ENCODE measurements around the gene C1QTNF4.
"Not testable (repeated sequence)": the region's sequence is repeated elsewhere in the genome, so short reads cannot be mapped to it uniquely, and the experiment has no call there.

C1QTNF4 gene

DNA sequence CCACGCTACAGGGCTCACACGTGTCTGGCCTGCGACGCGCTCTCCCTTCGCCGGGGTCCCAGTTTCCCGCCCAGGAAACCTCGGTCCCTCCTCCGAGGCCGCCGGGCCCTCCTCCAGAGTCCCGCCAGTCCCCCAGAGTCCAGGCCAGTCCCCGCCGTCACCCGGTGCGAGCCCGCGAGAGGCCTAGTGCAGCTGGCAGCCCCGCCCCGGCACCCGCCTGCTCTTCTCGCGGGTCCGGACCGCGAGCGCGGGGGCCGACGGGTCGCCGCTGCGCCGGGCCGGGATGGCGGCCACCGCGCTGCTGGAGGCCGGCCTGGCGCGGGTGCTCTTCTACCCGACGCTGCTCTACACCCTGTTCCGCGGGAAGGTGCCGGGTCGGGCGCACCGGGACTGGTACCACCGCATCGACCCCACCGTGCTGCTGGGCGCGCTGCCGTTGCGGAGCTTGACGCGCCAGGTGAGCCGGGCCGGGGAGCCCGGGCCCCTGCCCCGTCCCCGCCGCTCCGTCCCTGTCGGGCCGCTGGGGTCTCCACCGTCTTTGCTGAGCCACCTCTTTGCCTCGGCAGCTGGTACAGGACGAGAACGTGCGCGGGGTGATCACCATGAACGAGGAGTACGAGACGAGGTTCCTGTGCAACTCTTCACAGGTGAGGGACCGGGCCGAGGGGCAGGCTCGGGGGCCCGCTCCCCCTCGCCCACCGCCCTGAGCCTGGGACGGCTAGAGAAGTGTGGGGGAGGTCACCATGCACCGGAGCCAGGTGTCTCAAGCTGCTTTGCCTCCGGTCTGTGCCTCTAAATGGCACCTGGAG lies 28.7 kb downstream of the C1QTNF4 start, which contains the start of gene PTPMT1:
Gene PTPMT1 (plus strand): TSS at position 260 of the 809 bp plus-strand sequence. CDS start 24 bp downstream, at position 284.
- DNase-seq, result peak; percentile 85

DNA sequence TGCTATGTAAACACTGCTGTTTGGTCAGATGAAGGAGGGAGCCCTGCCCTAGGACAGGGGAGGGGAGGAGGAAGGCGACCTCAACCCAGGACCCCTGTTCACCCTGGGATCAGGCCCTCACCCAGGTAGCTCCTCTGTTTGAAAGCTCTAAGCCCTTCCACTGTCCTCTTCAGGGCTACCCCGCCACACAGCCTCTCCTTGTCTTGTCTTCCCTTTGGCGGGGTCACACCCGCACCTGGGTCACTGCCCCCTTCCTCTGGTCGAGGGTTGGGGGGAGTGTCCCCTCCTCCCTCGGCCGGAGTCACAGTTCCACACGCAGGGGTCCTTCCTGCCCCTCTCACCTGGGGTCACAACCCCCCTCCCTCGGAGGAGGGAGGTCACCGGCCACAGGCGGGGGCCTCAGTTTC lies 29.3 kb downstream of the C1QTNF4 start:
- no peak for DNase-seq

DNA sequence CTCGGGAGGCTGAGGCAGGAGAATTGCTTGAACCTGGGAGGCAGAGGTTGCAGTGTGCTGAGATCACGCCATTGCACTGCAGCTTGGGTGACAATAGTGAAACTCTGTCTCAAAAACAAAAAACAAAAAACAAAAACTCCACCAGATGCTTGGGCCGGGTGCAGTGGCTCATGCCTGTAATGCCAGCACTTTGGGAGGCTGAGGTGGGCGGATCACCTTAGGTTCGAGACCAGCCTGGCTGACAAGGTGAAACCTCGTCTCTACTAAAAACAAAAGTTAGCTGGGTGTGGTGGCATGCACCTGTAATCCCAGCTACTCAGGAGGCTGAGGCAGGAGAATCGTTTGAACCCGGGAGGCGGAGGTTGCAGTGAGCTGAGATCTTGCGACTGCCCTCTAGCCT lies 29.8 kb downstream of the C1QTNF4 start:
- DNase-seq, result not testable (repeated sequence)

DNA sequence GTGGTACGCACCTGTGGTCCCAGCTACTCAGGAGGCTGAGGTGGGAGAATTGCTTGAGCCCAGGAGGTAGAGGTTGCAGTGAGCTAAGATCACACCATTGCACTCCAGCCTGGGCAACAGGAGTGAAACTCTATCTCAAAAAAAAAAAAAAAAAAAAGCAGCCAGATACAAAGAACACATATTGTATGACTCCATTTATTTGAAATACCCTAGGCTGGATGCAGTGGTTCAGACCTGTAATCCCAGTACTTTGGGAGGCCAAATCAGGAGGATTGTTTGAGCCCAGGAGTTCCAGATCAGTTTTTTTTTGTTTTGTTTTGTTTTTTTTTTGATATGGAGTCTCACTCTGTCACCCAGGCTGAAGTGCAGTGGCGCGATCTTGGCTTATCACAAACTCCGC lies 31.8 kb downstream of the C1QTNF4 start:
- not testable (repeated sequence) for DNase-seq

DNA sequence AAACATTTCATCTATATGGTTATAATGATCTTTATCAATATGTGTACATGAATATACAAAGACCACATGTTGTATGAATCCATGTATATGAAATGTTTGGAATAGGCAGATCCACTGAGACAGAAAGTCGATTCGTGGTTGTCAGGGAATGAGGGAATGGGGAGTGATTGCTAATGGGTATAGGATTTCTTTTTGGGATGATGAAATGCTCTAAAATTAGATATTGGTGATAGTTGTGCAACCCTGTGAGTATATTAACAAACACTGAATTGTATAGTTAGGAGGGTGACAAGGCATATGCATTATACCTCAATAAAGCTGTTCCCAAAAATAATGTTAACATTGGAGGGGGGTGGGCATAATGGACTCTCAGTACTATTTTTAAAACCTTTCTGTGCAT lies 33.8 kb downstream of the C1QTNF4 start:
- no peak for DNase-seq

DNA sequence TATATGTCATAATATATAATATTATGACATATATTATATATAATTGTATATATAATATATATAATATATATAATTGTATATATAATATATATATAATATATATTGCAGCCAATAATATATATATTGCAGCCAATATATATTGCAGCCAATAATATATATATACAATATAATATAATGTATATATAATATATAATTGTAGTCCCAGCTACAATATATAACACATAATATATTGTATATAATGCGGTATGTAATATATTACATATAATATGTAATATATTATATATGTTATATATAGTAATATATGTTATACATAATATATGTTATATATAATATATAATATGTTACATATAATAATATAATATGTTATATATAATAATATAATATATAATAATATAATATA lies 35.5 kb downstream of the C1QTNF4 start:
- no peak for DNase-seq

DNA sequence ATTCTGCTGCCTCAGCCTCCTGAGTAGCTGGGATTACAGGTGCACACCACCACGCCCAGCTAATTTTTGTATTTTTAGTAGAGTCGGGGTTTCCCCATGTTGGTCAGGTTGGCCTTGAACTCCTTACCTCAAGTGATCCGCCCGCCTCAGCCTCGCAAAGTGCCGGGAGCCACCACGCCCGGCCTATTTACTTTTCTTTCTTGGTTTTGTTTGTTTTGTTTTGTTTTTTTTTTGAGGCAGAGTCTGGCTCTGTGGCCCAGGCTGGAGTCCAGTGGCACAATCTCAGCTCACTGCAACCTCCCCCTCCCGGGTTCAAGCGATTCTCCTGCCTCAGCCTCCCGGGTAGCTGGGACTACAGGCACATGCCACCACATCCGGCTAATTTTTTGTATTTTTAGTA lies 37.2 kb downstream of the C1QTNF4 start:
- DNase-seq, result not testable (repeated sequence)

DNA sequence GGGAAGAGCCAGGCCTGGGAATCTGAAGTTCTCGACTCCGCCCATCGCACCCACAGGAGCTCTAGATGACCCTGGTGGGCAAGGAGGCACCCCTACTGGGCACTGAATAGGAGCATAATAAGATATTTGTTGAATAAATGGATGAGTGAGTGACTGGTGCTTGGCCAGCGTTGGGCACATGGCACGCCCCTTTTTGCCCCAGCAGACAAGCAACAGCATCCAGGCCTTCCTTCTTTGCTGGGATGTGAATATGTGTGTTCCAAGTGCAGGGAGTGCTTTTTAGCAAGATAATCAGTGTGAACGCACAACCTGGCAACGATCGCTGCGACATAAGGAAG lies 40.8 kb downstream of the C1QTNF4 start:
- DNase-seq, result no peak

DNA sequence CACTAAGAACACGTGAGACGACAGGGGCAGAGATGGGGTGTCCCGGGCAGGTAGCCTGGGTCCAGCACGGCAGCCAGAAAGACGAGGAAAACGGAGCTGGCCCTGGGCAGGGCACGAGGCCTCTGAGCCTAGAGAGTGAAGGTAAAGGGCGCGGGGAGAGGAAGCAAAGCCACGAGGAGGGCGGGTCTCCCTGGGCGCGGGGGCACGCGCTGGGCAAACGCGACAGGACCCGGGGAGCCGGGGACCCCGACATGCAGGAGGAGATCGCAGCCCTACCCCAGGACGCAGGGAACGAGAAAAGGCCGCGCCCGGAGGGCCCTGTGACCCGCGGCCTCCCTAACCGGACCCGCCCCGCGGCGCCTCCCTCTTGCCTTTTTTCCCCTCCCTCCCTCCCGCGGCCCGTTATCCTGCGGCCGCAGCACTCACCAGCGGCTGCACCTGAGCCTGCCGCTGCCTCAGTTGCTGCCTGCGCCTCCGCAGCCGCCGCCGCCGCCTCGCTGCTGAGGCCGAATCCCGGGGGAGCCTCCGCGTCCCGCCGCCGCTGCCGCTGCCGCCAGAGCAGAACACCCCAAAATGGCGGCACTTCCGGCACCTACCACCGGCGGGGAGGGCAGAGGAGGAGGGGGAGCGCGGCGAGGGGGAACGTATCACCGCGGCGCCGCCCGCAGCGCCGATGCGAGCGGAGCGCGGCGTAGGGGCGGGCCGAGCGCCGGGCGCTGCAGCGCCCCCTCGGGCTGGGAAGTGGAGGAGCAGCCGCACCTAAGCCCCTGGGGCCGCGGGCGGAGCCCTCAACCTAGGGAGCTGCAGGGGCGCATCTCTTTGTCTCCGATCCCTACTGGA lies 41.4 kb downstream of the C1QTNF4 start, which contains the start of gene CELF1:
Gene CELF1 (minus strand): TSS at position 567 of the 840 bp plus-strand sequence. CDS start 53,609 bp downstream, outside the sequence.
- DNase-seq, result peak; percentile 95

DNA sequence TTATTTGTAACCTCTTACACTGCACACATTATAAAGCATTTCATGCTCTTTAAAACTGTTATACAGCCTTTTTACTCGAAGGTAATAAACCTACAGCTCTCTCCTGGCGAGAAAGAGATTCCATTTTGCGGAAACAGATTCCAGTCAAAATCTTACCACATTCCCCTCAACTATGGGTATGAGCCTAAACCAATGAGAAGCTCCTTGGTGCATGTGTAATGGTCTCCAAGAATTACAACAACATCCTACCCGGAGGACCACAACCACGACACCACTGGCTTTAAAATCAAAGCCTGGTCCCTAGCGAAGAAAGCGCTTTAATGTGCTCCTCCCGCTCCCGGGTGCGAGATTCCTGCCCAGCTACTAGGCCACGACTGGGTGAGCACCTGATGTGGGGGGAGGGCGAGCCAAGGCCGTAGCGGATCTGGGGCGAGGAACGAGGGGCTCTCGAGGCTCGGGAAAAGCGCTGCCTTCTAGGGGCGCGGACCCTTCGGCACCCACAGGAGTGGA lies 42.1 kb downstream of the C1QTNF4 start:
- peak; percentile 38 for DNase-seq

DNA sequence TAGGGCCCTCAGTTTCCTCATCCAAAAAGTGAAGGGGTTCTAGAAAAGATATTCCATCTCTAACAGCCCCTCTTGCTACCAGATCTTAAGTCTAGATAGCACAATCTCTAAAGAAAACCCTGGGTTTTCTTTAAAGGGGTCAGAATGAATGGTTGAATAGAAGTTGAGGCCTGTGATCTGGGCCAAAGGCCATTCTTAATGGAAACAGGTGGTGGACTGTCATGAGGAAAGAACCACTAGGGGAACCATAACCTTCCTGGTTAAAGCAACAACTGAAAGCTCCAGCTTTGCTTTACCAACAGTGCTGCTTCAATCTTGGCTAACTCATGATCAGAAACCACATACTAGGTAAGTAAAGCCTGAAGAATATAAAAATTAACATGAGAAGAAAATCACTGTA lies 43.1 kb downstream of the C1QTNF4 start:
- DNase-seq, result no peak

DNA sequence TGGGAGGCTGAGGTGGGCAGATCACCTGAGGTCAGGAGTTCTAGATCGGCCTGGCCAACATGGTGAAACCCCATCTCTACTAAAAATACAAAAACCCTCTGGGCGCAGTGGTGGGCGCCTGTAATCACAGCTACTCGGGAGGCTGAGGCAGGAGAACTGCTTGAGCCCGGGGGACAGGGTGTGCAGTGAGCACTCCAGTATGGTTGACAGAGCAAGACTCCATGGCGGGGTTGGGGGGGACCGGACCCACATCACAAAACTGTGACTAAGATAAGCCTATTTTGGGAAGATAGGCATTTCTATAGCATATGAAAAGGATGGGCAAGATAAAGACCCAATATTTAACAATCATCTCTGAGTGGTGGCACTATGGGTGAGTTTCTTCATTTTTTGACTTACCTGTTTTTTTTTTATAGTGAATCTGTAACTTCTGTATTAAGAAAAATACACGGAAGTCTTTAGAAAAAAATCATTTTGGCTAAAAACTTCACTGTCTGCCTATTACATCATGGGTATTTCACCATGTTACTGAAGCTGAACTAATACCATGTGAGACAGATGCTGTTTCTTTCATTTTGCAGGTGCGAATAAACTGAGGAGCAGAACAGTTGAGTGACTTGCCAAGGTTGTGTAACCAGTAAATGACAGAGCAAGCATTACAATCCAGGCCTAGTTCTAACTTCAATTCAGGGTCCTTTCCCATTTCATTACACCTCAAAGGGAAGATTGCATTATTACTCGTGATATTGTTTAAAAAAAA lies 43.7 kb downstream of the C1QTNF4 start:
- no peak for DNase-seq

DNA sequence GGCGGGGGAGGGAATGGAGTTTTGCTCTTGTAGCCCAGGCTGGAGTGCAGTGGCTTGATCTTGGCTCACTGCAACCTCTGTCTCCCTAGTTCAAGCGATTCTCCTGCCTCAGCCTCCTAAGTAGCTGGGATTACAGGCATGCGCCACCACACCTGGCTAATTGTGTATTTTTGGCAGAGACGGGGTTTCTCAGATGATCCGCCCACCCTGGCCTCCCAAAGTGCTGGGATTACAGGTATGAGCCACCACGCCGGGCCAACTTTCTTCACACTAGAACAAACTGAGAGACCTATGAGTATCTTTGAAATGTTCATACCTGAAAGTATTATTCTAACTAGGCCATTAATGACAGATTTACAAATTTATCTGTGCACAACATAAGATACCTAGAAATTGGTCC lies 47.9 kb downstream of the C1QTNF4 start:
- DNase-seq, result not testable (repeated sequence)

DNA sequence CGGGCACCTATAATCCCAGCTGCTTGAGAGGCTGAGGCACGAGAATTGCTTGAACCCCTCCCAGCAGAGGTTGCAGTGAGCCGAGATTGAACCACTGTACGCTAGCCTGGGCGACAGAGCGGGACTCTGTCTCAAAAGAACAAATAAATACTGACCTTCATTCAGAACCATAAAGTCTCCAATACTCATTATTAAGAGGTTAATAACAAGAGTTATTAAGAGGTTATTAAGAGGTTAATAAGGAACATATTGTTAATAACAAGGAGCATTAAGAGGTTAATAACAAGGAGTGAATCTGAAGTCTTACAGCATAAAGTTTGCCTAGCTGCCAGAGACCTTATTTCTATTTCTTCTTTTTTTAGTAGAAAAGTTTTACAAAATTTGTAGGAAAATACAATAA lies 48.9 kb downstream of the C1QTNF4 start:
- DNase-seq, result no peak

DNA sequence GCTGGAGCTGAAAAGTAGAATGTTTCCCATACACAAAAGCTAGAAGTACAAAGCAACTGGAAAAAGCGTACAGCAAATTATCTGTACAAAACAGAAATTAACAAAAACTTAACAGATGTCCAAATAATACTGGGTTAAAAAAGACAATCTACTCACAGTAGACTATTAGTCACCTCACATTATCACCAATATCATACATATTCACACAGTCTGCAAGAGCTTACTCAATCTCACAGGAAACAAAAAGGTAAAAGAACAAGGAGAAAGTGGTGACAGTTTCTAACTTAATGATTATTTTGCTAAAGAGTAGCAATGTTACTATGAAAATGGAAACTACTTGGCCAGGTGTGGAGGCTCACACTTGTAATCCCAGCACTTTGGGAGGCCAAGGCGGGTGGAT lies 53.1 kb downstream of the C1QTNF4 start:
- no peak for DNase-seq

DNA sequence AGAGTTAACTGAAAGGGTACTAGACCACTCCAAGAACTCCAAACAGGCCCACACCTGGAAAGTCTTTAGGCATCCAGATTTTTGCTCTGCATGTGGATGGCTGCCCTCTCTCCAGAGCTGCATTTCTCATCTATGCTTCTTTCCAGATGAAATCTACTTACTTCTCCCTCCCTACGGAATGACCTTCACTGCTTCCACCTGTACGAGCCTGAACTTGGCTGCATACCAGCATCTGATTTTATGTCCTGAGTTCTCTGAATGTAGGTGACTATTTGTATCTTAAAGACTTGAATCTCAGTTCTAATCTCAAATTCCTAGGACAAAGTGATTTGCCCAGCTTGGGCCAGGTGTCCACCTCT lies 54.6 kb downstream of the C1QTNF4 start:
- DNase-seq, result no peak

Measured in femur (tissue), 1 donor.